WI38 (cell line): ENCODE measurements around the gene BIRC7.

Experiments used
- H3K4me3 ChIP-seq: 2 replicates; pipeline ENCODE4 v1.5.1; 2011; ENCODE audit warnings: low read depth, mild to moderate bottlenecking, control low read depth, low read length
- TF ChIP-seq, protein P1 (sequence below): IDR thresholded peaks from 2 replicates; pipeline ENCODE4 v1.5.1; 2012; ENCODE audit warnings: low read depth, mild to moderate bottlenecking, control low read depth, low read length

Gene BIRC7

DNA sequence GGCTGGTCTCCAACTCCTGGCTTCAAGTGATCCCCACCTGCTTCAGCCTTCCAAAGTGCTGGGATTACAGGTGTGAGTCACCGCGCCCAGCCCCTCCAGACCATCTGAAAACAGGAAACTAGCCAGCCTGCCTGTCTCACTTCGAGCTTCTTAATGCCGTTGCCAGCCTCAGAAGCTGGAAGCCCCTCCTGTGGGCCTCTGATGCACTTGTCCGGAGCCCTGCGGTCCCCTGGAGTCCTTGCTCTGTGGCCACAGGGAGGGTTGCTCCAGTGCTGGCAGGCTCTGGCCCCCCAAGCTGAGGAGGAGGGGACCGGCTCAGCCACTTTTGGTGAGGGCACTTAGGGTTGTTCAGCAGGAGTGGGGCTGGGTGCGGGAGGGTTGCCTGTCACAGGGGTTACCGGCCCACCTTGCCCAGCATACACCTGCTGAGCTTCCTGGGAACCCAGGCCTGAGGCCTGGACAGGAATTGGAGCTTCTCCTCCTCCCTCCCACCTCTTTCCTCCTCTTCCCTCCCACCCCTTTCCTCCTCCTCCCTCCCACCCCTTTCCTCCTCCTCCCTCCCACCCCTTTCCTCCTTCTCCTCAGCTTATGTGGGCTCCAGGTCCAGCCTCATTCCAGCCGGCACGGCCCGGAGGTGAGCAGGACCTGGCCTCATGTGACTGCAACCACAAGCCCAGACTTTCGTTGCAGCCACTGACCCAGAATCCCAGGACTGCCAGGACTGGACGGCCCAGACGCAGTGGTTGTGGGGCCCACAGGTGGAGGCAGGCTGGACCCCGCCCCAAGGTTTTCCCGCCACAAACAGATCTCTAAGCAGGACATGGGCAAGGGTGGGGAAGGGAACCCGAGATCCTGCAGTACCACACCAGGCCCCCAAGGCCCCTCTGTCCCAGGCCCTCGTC, 9.4 kb upstream of the BIRC7 start:
- TF ChIP-seq, protein P1, sequence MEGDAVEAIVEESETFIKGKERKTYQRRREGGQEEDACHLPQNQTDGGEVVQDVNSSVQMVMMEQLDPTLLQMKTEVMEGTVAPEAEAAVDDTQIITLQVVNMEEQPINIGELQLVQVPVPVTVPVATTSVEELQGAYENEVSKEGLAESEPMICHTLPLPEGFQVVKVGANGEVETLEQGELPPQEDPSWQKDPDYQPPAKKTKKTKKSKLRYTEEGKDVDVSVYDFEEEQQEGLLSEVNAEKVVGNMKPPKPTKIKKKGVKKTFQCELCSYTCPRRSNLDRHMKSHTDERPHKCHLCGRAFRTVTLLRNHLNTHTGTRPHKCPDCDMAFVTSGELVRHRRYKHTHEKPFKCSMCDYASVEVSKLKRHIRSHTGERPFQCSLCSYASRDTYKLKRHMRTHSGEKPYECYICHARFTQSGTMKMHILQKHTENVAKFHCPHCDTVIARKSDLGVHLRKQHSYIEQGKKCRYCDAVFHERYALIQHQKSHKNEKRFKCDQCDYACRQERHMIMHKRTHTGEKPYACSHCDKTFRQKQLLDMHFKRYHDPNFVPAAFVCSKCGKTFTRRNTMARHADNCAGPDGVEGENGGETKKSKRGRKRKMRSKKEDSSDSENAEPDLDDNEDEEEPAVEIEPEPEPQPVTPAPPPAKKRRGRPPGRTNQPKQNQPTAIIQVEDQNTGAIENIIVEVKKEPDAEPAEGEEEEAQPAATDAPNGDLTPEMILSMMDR, result no peak

DNA sequence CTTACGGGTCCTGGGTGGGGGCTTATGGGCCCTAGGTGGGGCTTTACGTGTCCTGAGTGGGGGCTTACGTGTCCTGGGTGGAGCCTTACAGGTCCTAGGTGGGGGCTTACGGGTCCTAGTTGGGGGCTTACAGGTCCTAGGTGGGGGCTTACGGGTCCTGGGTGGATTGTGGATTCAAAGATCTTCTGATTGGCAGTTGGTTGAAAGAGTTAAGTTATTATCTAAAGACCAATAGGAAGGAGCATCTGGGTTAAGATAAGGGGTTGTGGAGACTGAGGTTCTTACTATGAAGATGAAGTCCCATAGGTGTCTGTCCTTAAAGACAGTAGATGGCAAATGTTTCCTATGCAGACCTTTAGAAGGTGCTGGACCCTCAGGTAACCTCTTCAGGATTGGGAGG, 8.4 kb upstream of the BIRC7 start:
- TF ChIP-seq, protein P1, result no peak
- no peak overlapping the region for H3K4me3 ChIP-seq

More for the DNA sequence above, 9.4 kb upstream of the BIRC7 start:
- H3K4me3 ChIP-seq, result no peak overlapping the region

DNA sequence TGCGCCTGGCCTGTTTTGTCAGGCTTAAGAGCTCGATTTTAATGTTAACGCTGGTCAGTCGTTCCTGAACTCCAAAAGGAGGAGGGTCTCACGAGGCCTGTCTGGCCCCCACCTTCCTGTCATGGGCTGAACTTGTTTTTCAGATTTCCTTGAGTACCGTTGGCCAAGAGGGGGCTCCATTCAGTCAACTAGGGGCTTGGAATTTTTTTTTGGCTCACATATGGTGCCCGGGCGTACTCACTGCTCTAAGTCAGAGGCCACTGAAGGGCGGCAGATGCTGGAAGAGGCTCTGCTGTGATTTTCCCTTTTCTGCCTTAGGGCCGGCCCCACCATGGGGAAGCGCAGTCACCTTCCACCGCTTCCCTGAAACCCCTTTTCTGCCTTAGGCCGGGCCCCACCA, 6.9 kb upstream of the BIRC7 start:
- no peak overlapping the region for H3K4me3 ChIP-seq
- TF ChIP-seq, protein P1, result no peak

DNA sequence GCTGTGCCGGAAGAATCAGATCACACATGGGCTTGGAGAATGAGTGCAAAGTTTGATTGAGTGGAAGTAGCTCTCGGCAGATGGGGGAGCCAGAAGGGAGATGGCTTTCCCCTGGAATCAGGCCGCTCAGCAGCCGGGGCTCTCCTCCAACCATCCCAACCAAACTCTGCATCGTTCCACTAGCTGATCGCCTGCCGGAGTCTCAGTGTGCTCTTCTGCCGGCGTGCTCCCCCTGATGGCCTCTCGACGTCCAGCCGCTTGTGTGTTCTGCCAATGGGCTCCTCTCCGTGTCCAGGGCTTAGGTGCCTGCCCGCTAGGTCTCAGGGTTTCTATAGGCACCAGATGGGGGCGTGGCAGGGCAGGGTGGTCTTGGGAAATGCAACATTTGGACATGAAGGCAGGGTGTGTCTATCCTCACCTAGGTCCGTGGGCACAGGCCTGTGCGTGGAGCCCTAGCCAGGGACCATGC, 4.9 kb upstream of the BIRC7 start:
- no peak overlapping the region for H3K4me3 ChIP-seq
- TF ChIP-seq, protein P1, result peak; percentile 35; the same call in 1 of the 2 replicates

DNA sequence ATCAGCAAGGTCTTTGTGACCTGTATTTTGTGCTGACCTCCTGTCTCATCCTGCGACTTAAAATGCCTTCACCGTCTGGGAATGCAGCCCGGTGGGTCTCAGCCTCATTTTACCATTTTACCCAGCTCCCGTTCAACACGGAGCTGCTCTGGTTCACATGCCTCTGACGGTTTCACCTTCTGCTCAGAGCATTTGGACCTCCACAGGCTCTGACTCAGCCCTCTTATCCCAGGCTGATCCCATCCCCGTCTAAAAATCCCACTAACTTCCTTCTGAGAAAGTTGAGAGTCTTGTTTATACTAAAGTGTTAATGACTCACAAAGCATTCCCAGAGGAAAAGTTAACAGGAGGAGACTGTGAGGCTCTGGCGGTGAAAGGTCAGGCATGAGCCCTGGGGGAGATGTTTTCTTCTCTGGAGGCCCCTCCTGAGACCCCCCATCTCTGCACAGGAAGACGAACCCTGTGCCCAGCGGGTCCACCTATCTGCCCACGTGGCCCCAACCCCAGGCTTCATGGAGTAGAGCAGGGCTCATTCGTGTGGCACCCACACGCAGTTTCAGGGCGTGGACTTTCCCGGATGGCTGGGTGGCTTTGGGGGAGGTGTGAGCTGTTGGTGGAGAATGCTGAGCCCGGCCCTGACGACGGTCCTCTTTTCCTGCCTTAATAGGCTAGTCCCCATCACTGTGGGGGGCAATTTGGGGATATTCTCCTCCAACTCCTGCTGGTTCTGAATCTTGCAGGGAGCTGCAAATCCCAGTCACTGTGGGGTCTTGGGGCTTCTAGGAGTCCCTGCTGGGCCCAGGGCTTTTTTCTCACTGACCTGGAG, 3.3 kb upstream of the BIRC7 start:
- peak overlapping the region; percentile 36 for H3K4me3 ChIP-seq
- TF ChIP-seq, protein P1, result no peak

DNA sequence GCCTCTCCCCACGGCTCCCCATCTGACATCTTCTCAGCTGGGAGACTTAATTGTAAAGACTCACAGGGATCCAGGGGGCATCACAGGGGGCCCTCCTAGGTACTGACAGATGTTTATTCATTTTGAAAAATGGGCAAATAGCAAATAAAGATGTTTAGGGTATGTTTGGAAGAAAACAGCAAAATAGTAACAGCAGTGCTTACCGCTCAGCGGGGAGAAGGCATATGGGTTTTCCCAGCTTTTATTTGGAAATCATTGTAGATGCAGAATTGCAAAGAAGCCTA, 2.7 kb upstream of the BIRC7 start:
- H3K4me3 ChIP-seq, result no peak overlapping the region
- TF ChIP-seq, protein P1, result no peak

DNA sequence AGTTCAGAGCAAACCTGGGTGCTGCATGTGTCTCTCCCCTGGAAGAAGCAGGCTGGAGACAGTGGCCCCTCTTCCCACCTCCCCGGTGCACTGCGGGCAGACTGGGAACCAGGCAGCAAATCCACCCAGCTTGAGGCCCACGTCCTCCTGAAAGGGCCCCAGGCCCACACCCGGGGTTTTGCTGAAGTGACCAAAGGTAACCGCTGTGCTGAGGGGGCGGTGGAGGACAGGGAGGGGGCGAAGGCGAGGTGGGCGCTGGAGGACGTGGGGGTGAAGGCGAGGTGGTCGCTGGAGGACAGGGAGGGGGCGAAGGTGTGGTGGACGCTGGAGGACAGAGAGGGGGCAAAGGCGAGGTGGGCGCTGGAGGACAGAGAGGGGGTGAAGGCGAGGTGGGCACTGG, 1.8 kb upstream of the BIRC7 start:
- H3K4me3 ChIP-seq, result no peak overlapping the region
- TF ChIP-seq, protein P1, result no peak
